ENCODE data around the gene HSBP1. TPM values are rescaled to one million over a fixed set of nuclear protein-coding genes. Genes with fewer than 3 reads are reported as not detected.

The HSBP1 gene
- total RNA-seq, 1 donor from 2014 or later: 115 TPM

DNA sequence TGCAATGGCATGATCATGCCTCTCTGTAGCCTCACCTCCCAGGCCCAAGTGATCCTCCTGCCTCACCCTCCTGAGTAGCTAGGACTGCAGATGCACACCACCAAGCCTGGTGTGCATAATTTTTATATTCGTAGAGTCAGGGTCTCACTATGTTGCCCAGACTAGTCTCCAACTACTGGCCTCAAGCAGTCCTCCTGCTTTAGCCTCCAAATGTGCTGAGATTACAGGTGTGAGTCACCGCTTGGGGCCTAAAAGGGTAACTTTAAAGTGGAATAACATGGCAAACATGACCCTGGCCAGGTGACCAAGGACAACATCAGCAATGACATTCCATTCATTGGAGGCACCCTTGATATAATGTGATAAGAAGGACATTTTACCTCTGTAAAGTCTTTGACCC, 26.1 kb downstream of the HSBP1 start:
- Mint-ChIP-seq H3K27me3 (ENCODE audit: insufficient read depth) (peaks cover 33% of the 10 kb centered on the region), H3K27ac (no peak overlapping the region), H3K4me3 (no peak overlapping the region), H3K36me3 (ENCODE audit: low read depth) (no peaks in the 10 kb centered on the region), H3K9me3 (no peaks in the 10 kb centered on the region), H3K4me1 (ENCODE audit: low read depth) (peaks cover 17% of the 10 kb centered on the region)
- no peak for DNase-seq (ENCODE audit: low spot score)
- intact Hi-C loops (cut with micrococcal nuclease): no loop called here

DNA sequence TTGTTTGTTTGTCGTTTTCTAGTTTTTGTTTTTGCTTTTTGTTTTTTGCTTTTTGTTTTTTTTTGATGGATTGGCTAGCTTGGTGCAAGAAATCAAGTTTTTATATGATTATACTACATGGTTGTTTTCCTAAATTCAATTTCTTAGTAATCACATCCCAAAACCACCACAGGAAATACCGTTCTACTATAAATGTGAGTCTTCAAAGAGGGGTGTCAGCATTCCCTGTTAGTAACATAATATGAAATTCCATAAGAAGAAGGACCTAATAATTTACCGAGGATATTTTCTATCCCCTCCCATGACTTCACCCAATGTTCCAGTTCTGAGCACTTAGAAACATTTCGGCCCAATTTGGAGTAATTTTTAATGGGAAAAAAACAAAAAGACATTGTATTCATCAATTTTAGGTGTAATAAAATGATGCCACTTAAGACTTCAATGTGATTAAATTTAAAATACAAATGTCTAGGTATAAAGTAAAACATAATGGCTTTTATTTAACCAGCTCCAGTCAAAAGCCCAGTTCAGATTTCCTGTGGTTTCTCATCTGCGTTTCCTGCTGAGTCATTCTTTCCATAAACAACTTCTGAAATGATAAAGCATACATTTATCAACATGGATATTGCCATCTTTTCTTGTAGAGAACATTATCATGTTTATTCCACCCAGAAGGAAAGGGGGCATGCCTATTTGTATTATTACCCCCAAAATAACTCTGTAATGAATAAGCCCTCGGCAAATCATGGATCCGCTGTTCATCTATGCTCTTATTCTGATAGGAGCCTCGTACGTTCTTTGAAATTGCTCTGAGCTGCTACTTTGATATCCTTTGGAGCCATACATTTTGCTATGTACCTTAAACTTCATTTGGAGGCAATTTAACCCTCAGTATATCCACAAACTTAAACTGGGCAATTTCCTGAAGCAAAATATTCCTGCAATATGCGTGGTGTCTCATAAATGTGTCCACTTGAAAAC, 28.1 kb downstream of the HSBP1 start:
- Mint-ChIP-seq H3K4me1 (ENCODE audit: low read depth) (peaks cover 17% of the 10 kb centered on the region), H3K36me3 (ENCODE audit: low read depth) (no peaks in the 10 kb centered on the region), H3K4me3 (no peak overlapping the region), H3K9me3 (no peaks in the 10 kb centered on the region), H3K27ac (peak overlapping the region; percentile 43), H3K27me3 (ENCODE audit: insufficient read depth) (peaks cover 46% of the 10 kb centered on the region)
- DNase-seq (ENCODE audit: low spot score): peak; percentile 11
- intact Hi-C loops (cut with micrococcal nuclease): loop anchor here (1.0 kb wide), 3 partner anchors 10 to 63 kb away; partner anchors contain the start of genes HSBP1 and MLYCD

DNA sequence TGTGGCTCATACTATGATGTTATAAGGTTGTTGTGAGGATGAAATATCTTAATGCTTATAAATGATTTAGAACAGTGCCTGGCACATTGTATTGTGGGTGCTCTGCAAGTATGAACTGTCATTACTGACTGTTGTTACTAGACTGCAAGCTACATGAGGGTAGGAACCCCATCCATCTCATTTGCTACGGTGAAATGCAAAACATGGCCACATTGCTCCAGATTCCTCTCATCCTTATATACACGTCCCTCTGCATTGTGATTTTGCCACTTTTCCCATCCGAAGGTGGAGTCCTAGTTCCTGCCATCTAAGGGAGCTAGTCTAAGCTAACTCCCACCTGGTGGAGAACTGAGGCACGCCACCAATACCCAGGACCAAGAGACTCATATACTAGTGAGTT, 29.8 kb downstream of the HSBP1 start:
- H3K4me3 Mint-ChIP-seq: no peak overlapping the region
- no peaks in the 10 kb centered on the region for H3K9me3 Mint-ChIP-seq
- H3K36me3 Mint-ChIP-seq (ENCODE audit: low read depth): no peaks in the 10 kb centered on the region
- no peak for DNase-seq (ENCODE audit: low spot score)
- no peak overlapping the region for H3K27ac Mint-ChIP-seq
- H3K4me1 Mint-ChIP-seq (ENCODE audit: low read depth): peaks cover 17% of the 10 kb centered on the region
- peaks cover 47% of the 10 kb centered on the region for H3K27me3 Mint-ChIP-seq (ENCODE audit: insufficient read depth)
- intact Hi-C loops (cut with micrococcal nuclease): no loop called here

DNA sequence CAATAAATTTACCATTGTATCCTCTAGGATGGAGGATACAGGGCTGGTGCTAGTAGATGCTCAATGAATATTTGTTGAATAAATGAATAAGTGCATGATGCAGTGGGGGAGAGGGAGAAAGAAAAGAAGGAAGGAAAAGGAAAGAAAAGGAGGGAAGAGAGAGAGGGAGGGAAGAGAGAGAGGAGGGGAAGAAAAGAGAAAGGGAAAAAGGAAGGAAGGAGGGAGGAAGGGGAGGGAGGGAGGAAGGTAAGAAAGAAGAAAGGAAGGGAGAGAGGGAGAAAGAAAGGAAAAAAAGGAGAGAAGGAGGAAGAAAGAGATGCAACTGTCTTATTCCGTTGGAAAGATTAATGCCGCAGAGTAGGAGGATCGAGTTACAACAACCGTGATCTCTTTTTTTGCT, 30.4 kb downstream of the HSBP1 start:
- Mint-ChIP-seq H3K27me3 (ENCODE audit: insufficient read depth) (peaks cover 48% of the 10 kb centered on the region), H3K4me1 (ENCODE audit: low read depth) (peaks cover 17% of the 10 kb centered on the region), H3K36me3 (ENCODE audit: low read depth) (no peaks in the 10 kb centered on the region), H3K4me3 (no peak overlapping the region), H3K9me3 (no peaks in the 10 kb centered on the region), H3K27ac (no peak overlapping the region)
- no peak for DNase-seq (ENCODE audit: low spot score)
- intact Hi-C loops (cut with micrococcal nuclease): no loop called here

DNA sequence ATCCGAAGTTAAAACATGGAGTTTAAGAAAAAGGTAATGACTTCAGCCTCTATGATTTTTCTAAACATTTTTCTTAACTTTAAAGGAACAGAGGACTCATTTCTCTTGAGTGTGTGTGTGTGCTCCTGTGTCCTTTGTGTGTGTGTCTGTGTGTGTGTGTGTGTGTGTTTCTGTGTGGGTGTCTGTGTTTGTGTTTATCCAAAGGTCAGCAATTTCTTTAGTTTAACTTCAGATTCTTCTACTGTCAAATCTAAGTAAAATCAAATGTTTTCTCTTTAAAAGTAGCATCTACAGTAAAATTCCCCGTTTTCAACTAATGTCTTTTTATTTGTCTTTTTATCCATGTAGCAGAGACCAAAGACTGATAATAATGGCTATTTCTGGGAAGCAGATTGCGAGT, 31.8 kb downstream of the HSBP1 start:
- no peak for DNase-seq (ENCODE audit: low spot score)
- Mint-ChIP-seq H3K36me3 (ENCODE audit: low read depth) (no peaks in the 10 kb centered on the region), H3K9me3 (no peaks in the 10 kb centered on the region), H3K27me3 (ENCODE audit: insufficient read depth) (peaks cover 53% of the 10 kb centered on the region), H3K4me1 (ENCODE audit: low read depth) (peaks cover 17% of the 10 kb centered on the region), H3K27ac (no peak overlapping the region), H3K4me3 (no peak overlapping the region)
- intact Hi-C loops (cut with micrococcal nuclease): no loop called here

DNA sequence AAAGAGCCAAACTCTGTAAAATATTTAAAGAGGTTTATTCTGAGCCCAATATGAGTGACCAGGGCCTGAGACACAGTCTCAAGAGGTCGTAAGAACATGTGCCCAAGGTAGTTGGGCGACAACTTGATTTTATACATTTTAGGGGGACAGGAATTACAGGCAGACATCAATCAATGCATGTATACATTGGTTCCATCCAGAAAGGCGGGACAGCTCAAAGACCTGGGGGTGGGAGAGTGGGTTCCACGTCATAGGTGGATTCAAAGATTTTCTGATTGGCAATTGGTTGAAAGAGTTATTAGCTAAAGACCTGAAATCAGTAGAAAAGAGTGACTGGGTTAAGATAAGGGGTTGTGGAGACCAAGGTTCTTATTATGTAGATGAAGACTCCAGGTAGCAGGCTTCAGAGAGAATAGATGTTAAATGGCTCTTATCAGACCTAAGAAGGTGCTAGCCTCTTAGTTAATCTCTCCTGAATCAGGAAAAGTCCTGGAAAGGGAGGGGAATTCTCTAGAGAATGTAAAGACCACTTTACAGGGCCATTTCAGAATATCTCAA, 32.4 kb downstream of the HSBP1 start:
- Mint-ChIP-seq H3K4me3 (no peak overlapping the region), H3K9me3 (no peaks in the 10 kb centered on the region), H3K27ac (no peak overlapping the region)

DNA sequence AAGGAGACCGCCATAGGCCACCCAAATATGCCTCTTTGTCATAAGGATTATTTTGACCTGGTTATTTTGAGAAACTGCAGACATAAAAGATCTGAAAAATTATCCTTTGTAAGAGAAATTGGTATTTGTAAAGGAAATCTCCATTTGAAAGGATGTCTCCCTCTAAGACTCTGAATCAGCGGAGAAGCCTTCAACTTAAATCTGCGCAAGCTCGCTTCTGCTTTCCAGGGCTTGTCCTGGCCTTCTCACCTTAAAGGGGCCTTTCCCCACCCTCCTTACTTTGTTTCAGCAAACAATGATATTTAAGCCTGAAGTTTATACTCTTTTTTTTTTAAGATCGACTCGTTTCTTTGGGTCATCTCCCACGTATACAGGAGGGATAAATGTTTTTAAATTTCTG, 34.5 kb downstream of the HSBP1 start:
- intact Hi-C loops (cut with micrococcal nuclease): no loop called here
- DNase-seq (ENCODE audit: low spot score): no peak
- Mint-ChIP-seq H3K9me3 (no peaks in the 10 kb centered on the region), H3K4me1 (ENCODE audit: low read depth) (no peaks in the 10 kb centered on the region), H3K4me3 (no peak overlapping the region), H3K27me3 (ENCODE audit: insufficient read depth) (peaks cover 39% of the 10 kb centered on the region), H3K36me3 (ENCODE audit: low read depth) (no peaks in the 10 kb centered on the region), H3K27ac (no peak overlapping the region)

More for the DNA sequence above, 32.4 kb downstream of the HSBP1 start:
- H3K27me3 Mint-ChIP-seq (ENCODE audit: insufficient read depth): peaks cover 53% of the 10 kb centered on the region
- DNase-seq (ENCODE audit: low spot score): no peak
- peaks cover 16% of the 10 kb centered on the region for H3K4me1 Mint-ChIP-seq (ENCODE audit: low read depth)
- intact Hi-C loops (cut with micrococcal nuclease): no loop called here
- H3K36me3 Mint-ChIP-seq (ENCODE audit: low read depth): no peaks in the 10 kb centered on the region

DNA sequence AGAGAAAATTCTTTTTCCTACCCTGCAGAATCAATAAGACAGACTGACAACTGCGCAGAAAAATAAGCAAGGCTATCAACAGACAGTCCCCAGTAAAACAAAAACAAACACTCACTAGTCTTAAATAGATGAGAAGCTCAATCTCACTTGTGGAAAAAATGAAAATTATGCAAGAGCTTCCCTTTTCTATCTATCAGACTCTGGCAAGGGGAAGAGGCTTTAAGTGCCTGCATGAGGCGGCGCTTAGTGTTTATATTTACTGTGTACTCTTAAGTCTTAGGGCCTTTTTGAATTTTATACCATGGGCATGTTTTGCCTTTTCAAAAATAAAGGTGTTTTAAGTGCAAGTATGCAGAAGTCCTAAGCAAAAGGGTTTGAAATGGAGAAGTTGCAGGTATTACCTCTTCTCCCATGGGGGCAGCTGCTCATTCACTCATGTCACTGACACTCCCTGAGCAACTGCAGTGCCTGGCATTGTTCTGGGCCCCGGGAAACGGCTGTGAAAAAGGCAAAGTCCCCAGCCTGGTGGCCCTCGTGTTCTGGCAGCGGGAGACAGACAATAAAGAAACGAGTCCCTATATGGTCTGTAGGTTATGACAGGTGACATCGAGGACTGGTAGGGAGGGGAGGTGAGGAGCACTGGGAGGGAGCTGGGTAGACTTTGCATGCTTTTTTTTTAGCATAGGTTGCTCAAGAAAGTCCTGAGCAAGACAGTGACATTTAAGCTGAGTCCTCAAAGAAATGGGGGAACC, 35.2 kb downstream of the HSBP1 start:
- intact Hi-C loops (cut with micrococcal nuclease): no loop called here
- H3K9me3 Mint-ChIP-seq: no peaks in the 10 kb centered on the region
- no peak for DNase-seq (ENCODE audit: low spot score)
- no peaks in the 10 kb centered on the region for H3K4me1 Mint-ChIP-seq (ENCODE audit: low read depth)
- no peaks in the 10 kb centered on the region for H3K36me3 Mint-ChIP-seq (ENCODE audit: low read depth)
- no peak overlapping the region for H3K27ac Mint-ChIP-seq
- H3K27me3 Mint-ChIP-seq (ENCODE audit: insufficient read depth): peaks cover 34% of the 10 kb centered on the region
- no peak overlapping the region for H3K4me3 Mint-ChIP-seq

DNA sequence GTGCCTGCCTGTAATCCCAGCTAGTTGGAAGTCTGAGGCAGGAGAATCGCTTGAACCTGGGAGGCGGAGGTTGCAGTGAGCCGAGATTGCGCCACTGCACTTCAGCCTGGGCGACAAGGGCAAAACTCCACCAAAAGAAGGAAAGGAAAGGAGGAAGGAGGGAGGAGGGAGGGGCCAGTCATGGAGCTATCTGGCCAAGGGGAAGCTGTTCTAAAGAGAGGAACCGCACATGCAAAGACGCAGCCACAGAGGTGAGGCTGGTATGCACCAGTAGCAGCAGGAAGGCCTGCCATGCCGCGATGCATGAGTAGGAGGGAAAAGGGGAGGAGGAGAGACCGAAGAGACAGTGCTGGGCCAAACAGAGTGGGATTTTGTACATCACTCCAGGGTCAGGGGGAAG, 35.9 kb downstream of the HSBP1 start:
- no peaks in the 10 kb centered on the region for H3K36me3 Mint-ChIP-seq (ENCODE audit: low read depth)
- intact Hi-C loops (cut with micrococcal nuclease): no loop called here
- DNase-seq (ENCODE audit: low spot score): no peak
- H3K4me1 Mint-ChIP-seq (ENCODE audit: low read depth): no peaks in the 10 kb centered on the region
- peaks cover 30% of the 10 kb centered on the region for H3K27me3 Mint-ChIP-seq (ENCODE audit: insufficient read depth)
- no peak overlapping the region for H3K27ac Mint-ChIP-seq
- no peaks in the 10 kb centered on the region for H3K9me3 Mint-ChIP-seq
- H3K4me3 Mint-ChIP-seq: no peak overlapping the region

DNA sequence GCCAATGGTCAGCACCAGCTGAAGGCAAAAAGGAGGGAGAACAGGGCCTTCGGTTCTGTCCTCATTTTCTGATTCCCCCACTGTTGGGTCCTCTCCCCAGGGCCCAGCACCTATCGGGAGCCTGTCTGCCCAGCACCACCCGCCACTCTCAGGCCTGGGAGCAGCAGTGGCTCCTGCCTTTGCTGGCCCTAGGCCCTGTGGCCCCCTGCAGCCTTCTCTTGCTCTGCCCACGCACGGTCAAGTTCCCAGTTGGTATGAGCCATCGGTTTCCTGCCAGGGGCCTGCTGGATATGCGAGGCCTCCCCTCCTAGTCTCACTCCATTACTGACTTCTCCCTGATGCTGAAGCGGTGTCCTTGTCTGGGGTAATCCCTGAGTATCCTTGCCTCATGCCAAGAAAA, 37.5 kb downstream of the HSBP1 start:
- Mint-ChIP-seq H3K9me3 (no peaks in the 10 kb centered on the region), H3K27ac (no peak overlapping the region), H3K4me1 (ENCODE audit: low read depth) (no peaks in the 10 kb centered on the region), H3K36me3 (ENCODE audit: low read depth) (no peaks in the 10 kb centered on the region), H3K4me3 (no peak overlapping the region), H3K27me3 (ENCODE audit: insufficient read depth) (peaks cover 19% of the 10 kb centered on the region)
- DNase-seq (ENCODE audit: low spot score): no peak
- intact Hi-C loops (cut with micrococcal nuclease): no loop called here

DNA sequence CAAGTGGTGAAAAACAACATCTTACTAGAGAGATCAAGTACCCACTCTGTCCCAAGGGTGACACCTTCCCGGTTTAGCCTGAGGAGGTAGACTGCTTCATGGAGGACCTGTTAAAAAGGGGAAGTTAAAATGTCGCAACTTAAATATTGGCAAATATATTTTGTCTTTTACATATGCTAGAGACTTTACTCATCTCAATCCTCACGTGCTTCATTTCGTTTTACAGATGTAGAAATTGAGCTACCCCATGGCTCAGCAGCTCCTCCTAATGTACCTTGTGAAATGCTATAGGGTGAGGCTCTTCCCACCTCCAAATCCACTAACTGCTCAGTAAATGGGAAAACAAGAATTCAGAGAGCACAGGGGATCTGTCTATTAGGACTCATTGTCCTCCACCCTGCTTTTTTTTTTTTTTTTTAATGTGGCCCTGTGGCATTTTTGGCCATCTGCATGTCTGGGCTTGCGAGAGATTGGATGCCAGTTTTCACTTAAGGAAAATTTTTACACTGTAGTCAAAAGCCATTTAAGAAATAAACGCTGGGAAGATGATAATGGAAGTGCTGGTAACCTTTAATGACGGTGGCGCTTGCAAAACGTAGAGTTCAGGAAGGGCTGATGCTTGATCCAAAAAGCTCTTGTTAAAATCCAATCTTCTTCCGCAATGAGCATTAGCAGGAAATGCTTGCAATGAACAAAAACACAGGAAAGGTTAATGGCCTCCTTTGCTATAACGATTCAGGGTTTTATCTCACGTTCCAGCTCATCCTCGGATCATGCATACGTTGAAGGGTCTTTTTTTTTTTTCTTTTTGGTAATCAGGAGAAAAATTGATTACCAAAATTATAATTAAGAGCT, 39.8 kb downstream of the HSBP1 start:
- H3K9me3 Mint-ChIP-seq: no peaks in the 10 kb centered on the region
- H3K27ac Mint-ChIP-seq: no peak overlapping the region
- intact Hi-C loops (cut with micrococcal nuclease): no loop called here
- no peak for DNase-seq (ENCODE audit: low spot score)
- H3K4me1 Mint-ChIP-seq (ENCODE audit: low read depth): no peaks in the 10 kb centered on the region
- H3K4me3 Mint-ChIP-seq: no peak overlapping the region
- H3K27me3 Mint-ChIP-seq (ENCODE audit: insufficient read depth): peaks cover 10% of the 10 kb centered on the region
- no peaks in the 10 kb centered on the region for H3K36me3 Mint-ChIP-seq (ENCODE audit: low read depth)

DNA sequence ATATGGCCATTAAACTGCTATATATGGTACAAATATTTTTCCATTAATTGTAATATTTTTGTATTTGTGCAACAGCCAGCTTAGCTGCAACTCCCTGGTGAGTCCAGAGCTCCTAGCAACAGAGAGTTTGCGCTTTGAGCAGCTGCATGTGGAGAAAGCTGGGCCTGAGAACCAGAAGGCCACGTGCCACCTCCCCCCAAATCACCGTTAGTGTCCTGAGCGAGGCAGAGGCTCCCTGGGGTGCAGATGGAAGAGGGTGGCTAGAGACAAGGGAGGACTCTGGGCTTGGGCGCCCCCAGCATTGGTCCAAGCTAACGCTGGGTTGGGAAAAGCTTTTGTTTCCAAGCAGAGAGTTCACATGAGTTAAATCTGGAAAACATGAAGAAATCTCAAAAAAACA, 41.6 kb downstream of the HSBP1 start:
- no peak for DNase-seq (ENCODE audit: low spot score)
- H3K27me3 Mint-ChIP-seq (ENCODE audit: insufficient read depth): peaks cover 5% of the 10 kb centered on the region
- no peaks in the 10 kb centered on the region for H3K4me1 Mint-ChIP-seq (ENCODE audit: low read depth)
- H3K36me3 Mint-ChIP-seq (ENCODE audit: low read depth): no peaks in the 10 kb centered on the region
- no peaks in the 10 kb centered on the region for H3K9me3 Mint-ChIP-seq
- H3K27ac Mint-ChIP-seq: no peak overlapping the region
- H3K4me3 Mint-ChIP-seq: no peak overlapping the region
- intact Hi-C loops (cut with micrococcal nuclease): no loop called here

Data from activated T-helper 1 cell treated with anti-CD3 and anti-CD28 coated beads, Interleukin-12 subunit alpha, Interleukin-12 subunit beta, Interleukin-2, Interleukin-4 antibody, amounts not matched to agents 30 ng/mL and 10 ng/mL and 1 ng/mL, durations not matched to agents 14 hours and 24 hours and 36 hours (primary cell).